CD4-positive, alpha-beta T cell treated with Interleukin-15 for 1 hour (primary cell): Measurements from ENCODE around the gene SCIN.
"Not testable (repeated sequence)": the region's sequence is repeated elsewhere in the genome, so short reads cannot be mapped to it uniquely, and the experiment has no call there.

Experiments
- DNase-seq: peaks from one replicate; pipeline ENCODE4 v3.0.0-alpha.2; 2020

The SCIN gene

GRCh38 chr7:12570534-12571461, at the start of gene SCIN:
Gene SCIN, plus strand, starts transcription at chr7:12570720. Its CDS starts 67 bp downstream, at chr7:12570787.
- DNase-seq, result no peak

GRCh38 chr7:12524794-12525386, 45.6 kb upstream of the SCIN start:
- no peak for DNase-seq

- DNase-seq, result not testable (repeated sequence)
Observed at GRCh38 chr7:12526693-12527092, 43.8 kb upstream of the SCIN start.

DNA sequence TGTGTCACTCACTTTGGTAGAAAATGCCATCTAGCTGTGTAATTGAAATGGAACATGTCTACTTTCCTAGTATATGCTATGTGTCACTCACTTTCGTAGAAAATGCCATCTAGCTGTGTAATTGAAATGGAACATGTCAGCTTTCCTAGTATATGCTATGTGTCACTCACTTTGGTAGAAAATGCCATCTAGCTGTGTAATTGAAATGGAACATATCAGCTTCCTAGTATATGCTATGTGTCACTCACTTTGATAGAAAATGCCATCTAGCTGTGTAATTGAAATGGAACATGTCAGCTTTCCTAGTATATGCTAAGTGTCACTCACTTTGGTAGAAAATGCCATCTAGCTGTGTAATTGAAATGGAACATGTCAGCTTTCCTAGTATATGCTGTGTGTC, 42.9 kb upstream of the SCIN start:
- not testable (repeated sequence) for DNase-seq

DNA sequence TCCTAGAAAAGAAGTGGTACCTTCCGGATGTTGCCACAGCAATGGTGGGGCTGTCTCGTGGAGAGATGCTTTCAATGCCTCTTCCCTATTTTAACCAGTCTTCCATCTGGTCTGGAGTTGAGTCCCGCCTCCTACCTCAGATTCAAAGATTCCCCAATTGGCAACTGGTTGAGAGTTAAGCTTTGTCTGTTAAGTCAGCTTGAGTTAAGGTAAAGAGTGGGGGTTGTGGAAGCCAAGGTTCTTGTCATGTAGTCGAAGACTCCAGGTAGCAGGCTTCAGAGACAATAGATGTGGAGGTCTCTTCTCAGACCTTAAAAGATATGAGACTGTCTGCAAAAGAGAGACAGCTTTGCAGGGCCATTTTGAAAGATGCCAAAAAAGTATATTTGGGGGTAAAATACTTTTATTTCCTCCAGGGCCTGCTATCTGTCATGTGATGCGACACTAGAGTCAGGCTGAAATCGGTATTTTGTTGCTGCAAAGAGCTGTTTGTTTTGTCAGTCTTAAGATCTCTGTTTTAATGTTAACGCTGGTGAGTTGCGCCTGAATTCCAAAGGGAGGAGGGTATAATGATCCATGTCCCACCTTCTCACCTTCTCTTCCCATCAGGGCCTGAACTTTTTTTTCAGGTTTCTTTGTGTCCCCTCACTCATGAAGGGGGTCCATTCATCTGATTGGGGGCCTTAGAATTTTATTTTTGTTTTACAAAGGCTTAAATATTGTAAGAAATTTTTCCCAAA, 40.4 kb upstream of the SCIN start:
- no peak for DNase-seq

DNA sequence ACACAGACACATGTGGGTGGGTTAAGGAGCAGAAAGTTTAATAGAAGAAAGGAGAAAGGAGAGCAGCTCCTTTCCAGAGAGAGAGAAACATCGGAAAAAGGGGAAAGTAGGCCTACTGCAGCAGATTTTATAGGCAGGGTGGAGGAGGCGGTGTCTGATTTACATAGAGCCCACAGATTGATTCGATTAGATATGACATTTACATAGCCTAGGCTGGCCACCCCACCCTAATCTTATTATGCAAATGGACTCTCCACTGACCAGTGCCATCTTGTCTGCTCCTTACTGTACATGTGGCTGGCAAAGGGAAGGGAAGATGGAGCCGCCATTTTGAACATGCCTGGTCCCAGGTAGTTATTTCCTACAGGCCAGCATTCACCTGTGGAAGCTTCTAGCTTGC, 38.7 kb upstream of the SCIN start:
- DNase-seq, result no peak

DNA sequence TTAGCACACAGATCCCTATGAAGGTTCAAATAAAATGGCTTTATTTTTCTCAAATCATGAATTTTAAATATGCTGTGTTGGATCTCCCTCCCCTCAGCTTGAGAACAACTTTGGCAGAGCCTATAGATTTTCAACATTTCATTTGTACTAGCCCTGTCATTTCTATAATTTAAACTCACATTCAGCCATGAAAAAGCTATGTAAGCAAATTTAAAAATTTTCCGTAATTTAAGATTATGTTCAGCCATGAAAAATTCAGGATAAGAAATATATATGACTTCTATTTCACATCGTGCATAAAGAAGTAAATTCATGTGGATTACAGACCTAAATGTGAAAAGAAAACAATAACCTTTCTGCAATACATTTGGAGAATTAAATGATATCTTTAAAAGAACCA, 36.5 kb upstream of the SCIN start:
- no peak for DNase-seq

- no peak for DNase-seq
Observed at GRCh38 chr7:12539681-12540080, 30.8 kb upstream of the SCIN start.

- no peak for DNase-seq
Observed at GRCh38 chr7:12540850-12541249, 29.7 kb upstream of the SCIN start.

GRCh38 chr7:12543586-12543985, 26.9 kb upstream of the SCIN start:
- no peak for DNase-seq

DNA sequence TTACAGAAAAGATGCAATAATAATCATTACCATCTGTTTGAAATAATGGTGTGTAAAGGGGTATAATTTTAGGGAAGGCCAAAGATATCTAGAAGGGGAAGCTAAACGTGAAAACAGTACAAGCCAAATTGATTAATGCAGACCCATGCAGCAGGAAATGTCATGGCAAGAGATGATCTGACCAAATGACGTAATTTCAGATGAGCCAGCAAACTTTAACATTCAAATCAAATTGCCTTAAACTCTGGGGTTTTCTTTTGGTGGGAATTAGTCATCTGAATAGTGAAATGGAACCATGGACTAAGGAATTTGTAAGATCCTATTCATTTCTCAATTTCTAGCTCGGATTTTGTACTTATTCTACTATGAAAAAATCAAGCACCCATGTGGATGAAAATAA, 21.4 kb upstream of the SCIN start:
- DNase-seq, result no peak

DNA sequence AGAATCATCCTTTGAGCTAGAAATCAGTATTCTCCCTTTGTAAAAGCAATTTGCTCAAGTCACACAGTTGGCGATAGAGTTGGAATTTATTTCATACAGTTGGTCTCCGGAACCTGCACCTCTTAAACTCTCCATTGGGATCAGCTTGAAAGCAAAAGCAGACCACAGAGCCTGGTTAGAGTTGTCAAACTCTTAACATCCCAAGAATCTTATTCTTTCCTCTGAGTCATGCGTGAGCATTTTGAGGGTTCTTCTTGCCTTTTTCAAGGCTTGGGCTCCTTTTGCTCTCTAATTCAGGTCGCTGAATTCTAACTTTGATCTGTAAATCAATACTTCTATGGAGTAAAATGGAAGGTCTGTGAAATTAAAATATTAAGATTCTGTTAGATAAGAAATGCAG, 19.6 kb upstream of the SCIN start:
- no peak for DNase-seq

DNA sequence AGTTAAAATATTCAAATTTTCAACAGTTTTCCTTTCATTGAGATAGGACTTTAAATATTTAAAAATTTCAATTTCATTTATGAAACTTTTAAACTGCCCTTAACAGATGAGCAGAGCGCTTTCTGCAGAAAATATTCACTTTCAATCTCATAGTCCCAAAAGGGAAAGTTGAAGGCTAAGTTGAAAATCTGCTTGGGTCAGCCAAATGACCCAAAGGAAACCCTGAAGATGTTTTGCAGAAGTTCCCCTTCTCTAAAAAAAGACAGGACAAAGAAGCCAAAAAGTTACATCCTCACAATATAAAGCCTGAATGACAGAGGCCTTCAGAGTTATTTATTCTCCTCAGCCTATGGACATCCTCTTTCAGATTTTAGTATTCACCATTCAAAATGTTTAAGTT, 17.6 kb upstream of the SCIN start:
- no peak for DNase-seq

- DNase-seq, result no peak
Observed at GRCh38 chr7:12553416-12553815, 17.1 kb upstream of the SCIN start.

DNA sequence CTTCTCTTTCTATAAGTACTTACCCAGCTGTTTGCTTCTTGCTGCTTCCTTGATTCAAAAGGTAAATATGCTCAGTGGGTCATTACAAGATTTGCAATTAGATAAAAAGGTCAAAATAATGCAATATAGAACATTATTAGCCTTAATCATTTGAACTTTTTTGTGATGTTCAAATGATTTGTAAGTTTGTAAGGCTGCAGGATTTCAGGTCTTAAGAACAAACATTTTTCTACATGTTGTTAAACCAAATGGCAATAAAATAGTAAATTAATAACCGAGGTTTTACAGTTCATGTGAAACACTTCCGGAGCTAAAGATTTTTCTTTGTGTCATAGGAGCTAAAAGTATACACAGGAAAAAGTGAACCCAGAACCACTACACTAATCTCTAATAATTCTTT, 16.2 kb upstream of the SCIN start:
- DNase-seq, result no peak

GRCh38 chr7:12554872-12555271, 15.6 kb upstream of the SCIN start:
- DNase-seq, result no peak

GRCh38 chr7:12555695-12556094, 14.8 kb upstream of the SCIN start:
- not testable (repeated sequence) for DNase-seq

DNA sequence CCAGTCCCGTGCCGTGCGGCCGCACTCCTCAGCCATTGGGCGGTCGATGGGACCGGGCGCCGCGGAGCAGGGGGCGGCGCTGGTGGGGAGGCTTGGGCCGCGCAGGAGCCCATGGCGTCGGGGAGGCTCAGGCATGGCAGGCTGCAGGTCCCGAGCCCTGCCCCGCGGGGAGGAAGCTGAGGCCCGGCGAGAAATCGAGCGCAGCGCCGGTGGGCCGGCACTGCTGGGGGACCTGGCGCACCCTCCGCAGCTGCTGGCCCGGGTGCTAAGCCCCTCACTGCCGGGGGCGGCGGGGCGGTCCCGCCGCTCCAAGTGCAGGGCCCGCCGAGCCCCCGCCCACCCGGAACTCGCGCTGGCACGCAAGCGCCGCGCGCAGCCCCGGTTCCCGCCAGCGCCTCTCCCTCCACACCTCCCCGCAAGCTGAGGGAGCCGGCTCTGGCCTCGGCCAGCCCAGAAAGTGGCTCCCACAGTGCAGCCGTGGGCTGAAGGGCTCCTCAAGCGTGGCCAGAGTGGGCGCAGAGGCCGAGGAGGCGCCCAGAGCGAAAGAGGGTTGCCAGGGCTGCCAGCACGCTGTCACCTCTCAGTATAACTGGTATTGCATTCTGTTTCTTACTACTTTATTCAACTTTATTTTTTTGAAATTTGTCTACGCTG, 14.3 kb upstream of the SCIN start:
- not testable (repeated sequence) for DNase-seq

DNA sequence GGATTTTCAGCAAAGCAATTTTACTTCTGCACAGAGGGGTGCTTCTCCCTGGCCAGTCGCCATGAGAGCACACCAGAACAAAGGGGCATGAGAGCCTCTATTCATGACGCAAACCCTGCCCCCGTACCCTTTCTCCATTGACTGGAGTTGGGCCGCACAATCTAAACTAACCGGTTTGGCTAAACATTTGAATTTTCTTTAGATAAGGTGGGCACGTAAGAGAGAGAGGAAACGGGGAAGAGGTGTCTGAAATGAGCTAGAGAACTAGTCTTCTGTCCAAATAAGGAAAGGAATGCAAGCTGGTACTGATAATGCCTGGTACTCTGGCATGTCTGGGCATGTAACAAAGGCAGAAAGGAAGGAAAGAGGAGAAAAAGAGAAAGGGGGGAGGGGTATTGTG, 13.2 kb upstream of the SCIN start:
- no peak for DNase-seq

- DNase-seq, result no peak
Observed at GRCh38 chr7:12564996-12565764, 5.3 kb upstream of the SCIN start.

GRCh38 chr7:12565873-12566272, 4.6 kb upstream of the SCIN start:
- no peak for DNase-seq

- no peak for DNase-seq
Observed at GRCh38 chr7:12567015-12567414, 3.5 kb upstream of the SCIN start.
